NCI-H2227 (cell line): ENCODE measurements around the gene RPL28.
A peak's percentile ranks its signal among the peaks of the same experiment; 100 is the strongest.
"Not testable (repeated sequence)": the region's sequence is repeated elsewhere in the genome, so short reads cannot be mapped to it uniquely, and the experiment has no call there.

ENCODE experiments used
- DNase-seq: peaks from one replicate; lab custom pipeline; 2025; ENCODE audit not compliant: unreplicated experiment; lab: John Stamatoyannopoulos, UW

RPL28 gene

GRCh38 chr19:55391191-55391670, 5.5 kb downstream of the RPL28 start:
- no peak for DNase-seq

GRCh38 chr19:55391702-55392615, 6.2 kb downstream of the RPL28 start:
- DNase-seq: no peak

- DNase-seq: peak; percentile 70
Observed at GRCh38 chr19:55392820-55393761, 7.4 kb downstream of the RPL28 start.

- no peak for DNase-seq
Observed at GRCh38 chr19:55398200-55398925, 12.6 kb downstream of the RPL28 start.

- DNase-seq: no peak
Observed at GRCh38 chr19:55400281-55401087, 14.8 kb downstream of the RPL28 start.

- DNase-seq: not testable (repeated sequence)
Observed at GRCh38 chr19:55401390-55401789, 15.7 kb downstream of the RPL28 start.

GRCh38 chr19:55402509-55402908, 16.8 kb downstream of the RPL28 start:
- DNase-seq: no peak

GRCh38 chr19:55405638-55406037, 19.9 kb downstream of the RPL28 start:
- no peak for DNase-seq

GRCh38 chr19:55406091-55406825, 20.5 kb downstream of the RPL28 start:
- no peak for DNase-seq

- DNase-seq: peak; percentile 82
Observed at GRCh38 chr19:55406826-55407549, 21.3 kb downstream of the RPL28 start.

- not testable (repeated sequence) for DNase-seq
Observed at GRCh38 chr19:55407550-55407799, 21.7 kb downstream of the RPL28 start, which contains the start of gene UBE2S. Gene UBE2S, minus strand, starts transcription at chr19:55407788. Its CDS starts 199 bp downstream, at chr19:55407589.

GRCh38 chr19:55407800-55408532, 22.2 kb downstream of the RPL28 start:
- DNase-seq: peak; percentile 100

GRCh38 chr19:55408533-55408872, 22.8 kb downstream of the RPL28 start:
- DNase-seq: no peak

GRCh38 chr19:55409179-55409578, 23.4 kb downstream of the RPL28 start:
- not testable (repeated sequence) for DNase-seq

GRCh38 chr19:55410168-55410567, 24.4 kb downstream of the RPL28 start:
- DNase-seq: no peak

GRCh38 chr19:55418185-55418584, 32.5 kb downstream of the RPL28 start:
- DNase-seq: peak; percentile 82

GRCh38 chr19:55419103-55419502, 33.4 kb downstream of the RPL28 start:
- DNase-seq: no peak

GRCh38 chr19:55419624-55420236, 34.0 kb downstream of the RPL28 start:
- no peak for DNase-seq
